GM19372 (cell line): Measurements from ENCODE around the gene BCR.

Source experiments
- ATAC-seq: cut with Tn5 transposase; IDR thresholded peaks from one replicate; pipeline ENCODE4 v1.9.1; 2021; ENCODE audit warnings: mild to moderate bottlenecking, low read depth, moderate library complexity; ENCODE audit not compliant: unreplicated experiment

BCR gene

DNA sequence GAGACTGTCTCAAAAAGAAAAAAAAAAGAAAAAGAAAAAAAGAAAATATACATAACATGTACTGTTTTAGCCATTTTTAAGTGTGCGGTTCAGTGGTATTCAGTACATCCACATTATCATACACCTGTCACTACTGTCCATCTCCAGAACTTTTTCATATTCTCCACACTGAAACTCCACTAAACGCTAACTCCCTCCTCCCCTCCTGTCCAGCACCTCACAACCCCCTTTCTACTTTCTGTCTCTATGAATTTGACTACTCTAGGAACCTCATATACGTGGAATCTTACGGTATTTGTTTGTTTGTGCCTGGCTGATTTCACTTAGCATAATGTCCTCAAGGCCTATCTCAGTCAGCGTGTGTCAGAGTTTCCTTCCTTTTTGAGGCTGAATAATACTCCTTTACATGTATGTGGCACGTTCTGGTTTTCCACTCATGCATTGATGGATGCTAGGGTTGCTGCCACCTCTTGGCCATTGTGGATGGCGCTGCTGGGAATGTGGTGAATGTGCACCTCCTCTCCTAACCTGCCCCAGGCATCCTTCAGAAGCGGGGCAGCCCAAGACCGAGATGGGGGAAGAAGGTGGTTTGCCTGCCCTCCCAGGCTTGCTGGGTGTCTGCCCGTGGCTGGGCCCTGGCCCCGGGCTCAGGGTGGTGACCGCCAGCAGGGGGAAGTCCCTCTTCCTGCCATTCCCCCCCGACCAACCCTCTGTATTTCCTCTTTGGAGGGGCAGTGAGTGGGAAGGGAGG is 60.5 kb downstream of the BCR start:
- ATAC-seq, result no peak

DNA sequence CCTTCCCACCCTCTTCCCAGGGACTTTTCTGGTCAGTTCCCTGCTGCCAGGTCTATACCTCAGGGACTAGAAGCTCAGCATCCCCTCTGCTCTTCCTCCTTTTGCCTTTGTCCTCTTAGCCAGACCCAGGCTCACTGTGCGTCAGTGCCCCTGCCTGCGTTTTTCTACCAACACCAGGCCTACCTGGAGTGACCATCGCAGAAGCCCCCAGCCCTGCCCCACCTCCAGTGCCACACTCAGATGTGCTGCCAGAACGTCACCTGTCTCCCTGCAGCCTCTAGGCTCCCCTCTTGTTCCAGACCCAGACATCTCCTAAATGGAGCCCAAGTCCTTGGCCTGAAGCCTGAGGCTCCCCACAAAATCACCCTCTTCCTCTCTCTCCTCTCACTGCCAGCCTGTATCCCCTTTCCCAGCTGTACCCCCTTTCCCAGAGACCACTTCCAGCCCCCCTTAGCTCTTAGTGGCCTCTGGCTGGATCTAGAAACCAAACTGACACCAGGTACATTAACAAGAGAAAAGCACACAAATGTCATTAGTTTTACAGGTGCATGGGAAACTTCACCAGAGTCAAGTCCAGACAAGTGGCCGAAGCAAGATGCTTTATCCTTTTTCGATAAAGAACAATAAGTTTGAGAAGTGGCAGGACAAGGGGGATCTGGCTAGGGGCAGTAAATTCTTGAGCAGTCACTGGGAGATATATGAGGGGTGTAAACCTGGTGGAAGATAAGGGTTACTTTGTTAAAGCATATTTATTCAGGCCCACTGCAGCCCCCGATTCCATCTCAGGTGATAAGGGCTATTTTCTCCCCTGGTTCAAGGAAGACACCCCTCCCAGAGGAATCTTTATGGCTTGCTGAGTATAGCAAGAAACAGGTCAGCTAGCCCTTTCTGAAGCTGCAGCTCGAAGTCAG is 61.5 kb downstream of the BCR start:
- no peak for ATAC-seq

DNA sequence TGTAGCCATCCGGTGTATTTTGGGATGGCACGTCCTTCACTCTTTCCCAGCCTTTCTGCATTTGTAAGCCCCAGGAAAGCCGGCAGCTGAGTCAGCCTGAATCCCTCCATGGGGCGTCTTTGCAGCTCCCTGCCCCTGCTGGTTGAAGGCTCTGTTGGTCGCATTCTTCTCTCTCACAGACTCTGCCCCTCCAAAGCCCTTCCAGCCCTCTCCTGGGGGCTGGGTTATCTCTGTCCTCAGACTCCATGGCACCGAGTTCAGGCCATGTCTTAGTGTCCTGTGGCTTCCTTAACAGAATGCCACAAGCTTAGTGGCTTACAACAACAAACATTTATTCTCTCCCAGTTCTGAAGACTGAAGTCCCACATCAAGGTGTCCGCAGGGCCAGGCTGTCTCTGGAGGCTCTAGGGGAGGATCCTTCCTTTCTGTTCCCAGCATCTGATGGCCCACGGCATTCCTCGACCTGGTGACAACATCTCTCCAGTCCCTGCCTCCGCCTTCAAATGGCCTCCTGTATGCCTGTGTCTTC is 62.2 kb downstream of the BCR start:
- no peak for ATAC-seq

DNA sequence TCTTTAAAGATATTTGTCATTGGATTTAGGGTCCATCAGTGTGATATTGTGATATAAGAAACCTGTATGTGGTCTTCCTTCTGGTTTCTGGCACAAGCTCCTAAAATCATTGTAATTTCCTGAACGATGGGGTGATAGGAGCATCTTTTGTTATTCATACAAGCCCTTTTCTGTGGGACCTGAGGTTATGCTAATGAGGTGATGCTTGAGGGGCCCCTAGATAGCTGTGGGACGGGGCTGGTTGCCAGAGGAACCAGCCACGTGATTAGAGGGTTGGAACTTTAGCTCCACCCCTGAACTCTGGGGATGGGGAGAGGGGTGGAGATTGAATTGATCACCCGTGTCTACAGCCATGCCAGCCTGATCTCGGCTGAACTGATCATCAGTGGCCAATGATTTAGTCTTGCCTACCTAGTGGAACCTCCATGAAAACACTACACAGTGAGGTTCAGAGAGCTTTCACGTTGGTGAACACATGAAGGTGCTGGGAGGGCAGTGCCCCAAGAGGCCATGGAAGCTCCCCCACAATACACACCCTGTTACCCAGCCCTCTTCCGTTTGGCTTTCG is 62.8 kb downstream of the BCR start:
- ATAC-seq, result no peak

DNA sequence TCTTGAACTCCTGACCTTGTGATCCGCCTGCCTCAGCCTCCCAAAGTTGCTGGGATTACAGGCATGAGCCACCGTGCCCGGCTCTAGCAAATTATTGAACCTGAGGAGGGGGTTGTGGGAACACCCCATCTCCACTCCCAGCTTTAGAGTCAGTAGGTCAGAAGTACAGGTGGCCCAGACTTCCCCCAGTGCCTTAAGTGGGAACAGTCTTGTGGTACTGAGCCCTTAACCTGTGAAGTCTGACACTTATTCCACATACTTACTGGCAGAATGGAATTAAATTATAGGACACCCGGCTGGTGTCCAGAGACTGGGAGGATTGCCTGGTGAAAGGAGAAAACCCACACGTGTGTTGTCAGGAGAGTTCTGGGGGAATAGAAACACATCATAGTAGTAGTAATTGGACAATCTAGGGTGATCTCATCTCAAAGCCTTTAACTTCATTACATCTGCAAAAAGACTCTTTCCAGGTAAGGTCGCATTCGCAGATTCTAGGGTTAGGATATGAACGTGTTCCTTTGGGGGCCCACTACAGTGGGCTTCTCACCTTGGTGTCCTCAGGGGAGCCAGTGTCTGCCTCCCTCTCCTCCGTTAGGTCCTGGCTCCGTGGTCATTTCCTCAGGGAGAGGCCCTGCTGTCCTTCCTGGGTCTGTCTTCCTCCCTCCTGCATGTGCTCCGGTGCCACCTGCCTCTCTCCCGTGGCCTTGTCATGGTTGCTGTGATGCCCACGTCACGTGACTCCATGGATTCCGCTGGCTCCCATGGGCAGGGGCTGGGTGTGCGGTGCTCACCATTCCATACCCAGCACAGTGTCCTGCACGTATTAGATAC is 63.8 kb downstream of the BCR start:
- ATAC-seq, result no peak

DNA sequence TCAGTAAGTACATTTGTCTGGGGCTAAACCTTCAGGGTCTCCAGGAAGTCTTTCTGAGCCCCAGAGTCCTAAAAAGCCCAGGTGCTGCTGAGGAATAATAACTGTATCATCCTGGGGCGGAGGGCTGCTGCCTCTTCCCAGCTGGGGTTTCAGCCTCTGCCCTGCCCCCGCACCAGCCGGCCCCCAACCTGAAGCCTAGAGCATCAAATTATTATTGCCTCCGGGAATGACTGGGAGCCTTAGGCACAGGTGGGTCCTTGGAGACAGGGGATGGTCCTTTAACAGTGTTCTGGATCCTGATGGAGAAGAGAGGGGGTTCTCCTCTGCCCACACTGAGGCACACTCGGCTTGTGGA is 64.4 kb downstream of the BCR start:
- ATAC-seq, result no peak

DNA sequence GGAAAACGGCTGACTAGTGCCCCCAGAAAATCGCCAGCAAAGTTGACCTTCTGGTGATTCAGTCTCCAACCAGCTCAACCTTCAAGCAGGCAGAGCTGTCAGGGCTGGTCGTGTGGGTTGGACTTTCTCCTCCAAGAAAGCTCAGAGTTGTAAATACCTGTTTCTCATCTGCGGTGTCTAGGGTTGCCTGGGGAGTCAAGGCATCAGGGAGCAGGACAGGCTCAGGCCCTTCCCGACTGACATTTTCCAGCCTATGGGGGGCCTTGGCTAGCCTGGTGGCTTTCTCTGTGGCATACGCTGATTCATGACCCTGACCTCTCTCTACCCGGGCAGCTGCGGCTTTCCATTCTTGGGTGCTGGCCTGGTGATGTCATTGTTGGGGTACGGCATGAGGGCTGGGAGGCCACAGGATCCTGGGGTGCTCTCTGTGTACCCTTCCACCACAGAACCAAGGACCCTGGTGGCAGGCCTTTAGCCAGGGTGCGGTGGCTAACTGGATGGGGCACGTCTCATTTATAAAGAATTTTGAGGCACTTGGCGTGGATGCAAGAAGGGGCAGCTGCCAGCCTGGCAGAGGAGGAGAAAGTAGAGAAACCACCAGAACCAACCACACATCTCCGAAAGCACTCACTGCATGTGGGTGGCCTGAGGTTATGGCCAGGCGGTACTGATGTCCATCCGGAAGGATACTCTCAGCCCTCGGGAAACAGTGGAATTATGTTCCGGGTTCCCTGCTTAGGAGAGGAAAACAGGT is 64.9 kb downstream of the BCR start:
- no peak for ATAC-seq

DNA sequence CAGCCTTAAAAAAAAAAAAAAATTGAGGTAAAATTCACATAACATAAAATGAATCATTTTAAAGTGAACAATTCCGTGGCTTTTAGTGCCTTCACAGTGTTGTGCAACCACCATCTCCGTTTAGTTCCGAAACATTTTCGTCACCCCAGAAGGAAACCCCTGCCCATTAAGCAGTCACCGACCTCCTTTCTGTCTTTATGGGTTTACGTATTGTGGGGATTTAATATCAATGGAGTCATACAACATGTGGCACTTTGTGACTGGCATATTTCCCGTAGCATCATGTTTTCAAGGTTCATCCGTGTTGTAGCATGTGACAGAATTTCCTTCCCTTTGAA is 65.5 kb downstream of the BCR start:
- ATAC-seq, result no peak

DNA sequence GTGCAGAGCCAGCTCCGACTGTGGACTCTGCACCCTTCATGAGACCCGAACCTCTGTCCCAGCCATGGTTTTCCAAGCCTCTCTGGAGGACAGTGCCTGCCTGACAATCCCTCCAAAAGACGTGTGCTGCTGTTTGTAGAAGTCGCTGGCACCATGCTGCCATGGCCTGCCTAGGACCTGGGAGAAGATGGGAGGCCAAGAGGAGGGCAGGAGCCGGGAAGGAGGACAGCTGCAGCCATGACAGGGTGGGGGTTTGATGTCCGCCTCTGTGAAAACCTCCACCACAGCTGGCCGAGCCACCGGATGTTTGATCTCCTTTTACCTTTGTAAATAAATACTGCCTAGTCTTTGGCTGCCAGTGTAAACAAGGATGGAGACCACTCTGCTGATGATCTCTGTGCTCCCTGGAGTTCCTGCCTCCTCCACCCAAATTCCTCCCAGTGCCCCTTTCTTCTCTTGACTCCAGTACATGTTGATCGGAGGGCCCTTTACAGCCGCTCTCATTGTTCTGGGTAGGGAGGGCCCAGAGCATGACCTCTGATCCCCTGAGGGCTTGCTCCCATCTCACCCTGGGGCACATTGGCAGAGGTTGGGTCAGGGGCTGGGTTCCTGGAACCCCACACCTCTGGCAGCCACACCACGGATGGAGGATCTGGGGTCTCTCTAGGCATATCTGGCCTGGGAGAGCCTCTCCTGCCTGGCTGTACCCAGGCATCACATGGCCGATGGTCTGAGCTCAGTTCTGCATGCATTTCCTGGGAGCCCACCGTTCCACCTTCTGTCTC is 66.9 kb downstream of the BCR start:
- no peak for ATAC-seq

DNA sequence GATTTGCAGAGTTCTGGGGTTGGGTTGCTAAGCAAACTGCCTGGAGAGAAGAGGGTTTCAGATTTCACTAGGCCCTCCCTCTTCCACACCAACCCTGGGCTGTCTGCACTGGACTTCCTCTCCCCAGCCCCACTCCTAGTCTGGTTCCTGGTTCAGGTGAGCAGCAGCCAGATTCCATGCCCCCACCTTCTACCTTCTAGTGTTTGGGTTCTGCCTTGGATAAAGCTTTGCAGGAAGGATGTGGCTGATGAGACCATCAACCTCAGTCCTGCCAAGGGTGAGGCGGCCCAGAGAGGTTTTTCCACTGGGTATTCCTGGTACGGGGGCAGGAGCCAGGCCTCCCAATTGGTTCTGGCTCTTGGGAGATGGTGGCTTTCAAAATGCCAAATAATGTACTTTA is 68.3 kb downstream of the BCR start:
- ATAC-seq, result no peak

DNA sequence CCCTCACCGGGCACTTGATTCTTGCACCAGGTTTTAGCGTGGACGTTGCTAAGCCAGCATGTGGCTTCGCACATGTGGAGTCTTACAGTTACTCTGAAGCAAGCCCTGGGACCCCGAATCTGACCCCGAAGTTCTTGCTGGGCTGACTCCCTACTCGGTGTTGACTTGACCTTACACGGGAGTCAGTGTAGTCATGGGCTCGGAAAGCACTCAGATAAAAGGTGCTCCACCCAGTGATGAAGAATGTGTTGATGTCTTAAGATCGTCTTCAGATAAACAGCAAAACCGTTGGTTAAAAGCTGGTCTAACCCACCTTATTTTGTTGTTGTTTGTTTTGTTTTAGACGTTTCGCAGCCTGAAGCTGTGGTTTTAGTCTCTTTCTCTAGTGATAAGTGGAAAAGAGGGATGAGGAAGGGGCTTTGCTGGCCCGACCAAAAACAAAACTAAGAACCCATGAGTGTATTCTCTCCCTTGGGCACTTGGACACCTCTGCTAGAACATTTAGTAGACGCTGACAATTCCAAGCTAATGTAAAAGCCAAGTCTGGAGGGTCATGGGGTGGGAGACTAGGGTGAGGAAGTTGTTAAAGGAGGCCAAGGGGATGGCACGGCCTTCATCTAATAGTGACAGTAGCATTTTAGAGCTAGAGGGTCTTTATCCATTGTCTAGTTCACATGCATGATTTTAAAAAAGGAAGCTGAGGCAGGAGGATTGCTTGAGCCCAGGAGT is 69.9 kb downstream of the BCR start:
- no peak for ATAC-seq

DNA sequence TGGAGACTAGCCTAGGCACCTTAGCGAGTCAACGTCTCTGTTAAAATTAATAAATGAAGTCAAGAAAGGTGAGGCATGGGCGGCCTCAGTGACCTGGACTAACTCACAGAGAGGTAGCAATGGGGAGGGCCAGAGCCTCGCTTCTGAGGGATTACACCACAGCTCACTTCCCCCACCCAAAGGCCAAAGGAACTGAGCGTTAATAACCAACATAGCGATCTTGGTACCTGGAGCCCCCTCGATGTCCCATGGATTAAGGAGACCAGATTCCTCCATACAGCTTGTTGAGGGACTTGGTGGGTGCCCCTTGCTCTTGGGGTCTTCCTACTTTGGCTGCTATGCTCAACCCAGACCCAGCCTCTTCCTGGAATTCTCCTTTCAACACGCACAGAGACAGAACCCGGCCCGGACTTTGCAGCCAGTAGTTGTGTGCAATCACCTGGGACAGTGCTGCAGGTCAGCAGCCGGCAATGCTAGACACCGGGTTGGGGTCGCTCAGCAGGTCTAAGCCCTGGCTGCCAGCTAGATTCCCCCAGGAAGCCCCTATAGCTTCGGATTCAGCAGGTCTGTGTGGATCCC is 70.6 kb downstream of the BCR start:
- ATAC-seq, result no peak

DNA sequence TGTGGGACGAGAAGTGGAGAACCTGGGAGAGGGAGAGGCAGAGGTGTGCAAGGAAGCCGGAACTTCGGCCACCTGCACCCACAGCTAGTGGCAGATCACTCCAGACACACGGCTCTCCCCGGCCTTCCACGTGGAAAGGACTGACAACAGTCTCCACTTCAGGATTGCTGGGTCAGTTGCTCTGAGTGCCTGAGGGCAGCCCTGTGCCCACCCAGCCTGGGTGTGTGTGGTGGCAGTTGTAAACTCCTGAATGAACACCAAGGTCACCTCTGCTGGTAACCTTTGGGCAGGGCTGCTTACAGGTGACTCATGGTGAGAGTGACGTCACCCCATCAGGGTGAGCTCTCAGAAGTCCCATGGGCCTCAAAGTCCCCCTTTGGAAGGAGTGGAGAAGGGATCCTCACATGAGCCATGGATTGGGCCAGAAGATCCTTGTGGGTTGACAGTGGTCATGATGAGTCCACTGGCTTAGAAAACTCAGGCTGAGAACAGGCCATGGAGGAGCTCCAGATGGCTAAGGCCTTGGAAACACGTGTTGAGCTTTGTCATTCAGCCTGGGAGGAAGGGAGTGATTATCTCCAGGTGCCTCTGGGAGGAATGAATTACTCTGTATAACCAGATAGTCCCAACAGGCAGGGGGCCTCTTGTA is 71.3 kb downstream of the BCR start:
- ATAC-seq, result no peak

DNA sequence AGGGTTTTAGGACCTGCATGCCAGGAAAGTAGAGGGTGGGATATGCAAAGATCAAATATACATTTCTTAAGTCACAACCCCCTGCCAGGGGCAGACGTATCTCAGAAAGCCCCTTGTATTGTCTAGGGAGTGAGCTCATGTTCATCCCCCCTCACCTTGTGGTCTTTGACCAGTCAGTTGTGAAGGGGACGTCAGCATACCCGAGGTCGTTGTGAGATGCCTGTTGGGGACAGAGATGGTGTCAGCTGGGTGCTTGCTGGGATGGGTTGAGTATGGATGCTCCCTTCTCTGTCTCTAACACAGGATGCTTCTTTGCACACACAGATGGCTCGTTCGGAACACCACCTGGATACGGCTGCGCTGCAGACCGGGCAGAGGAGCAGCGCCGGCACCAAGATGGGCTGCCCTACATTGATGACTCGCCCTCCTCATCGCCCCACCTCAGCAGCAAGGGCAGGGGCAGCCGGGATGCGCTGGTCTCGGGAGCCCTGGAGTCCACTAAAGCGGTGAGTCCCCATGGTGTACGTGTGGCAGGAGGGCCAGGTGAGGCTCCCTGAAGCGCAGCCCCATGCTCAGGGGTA is 73.3 kb downstream of the BCR start:
- ATAC-seq, result no peak

DNA sequence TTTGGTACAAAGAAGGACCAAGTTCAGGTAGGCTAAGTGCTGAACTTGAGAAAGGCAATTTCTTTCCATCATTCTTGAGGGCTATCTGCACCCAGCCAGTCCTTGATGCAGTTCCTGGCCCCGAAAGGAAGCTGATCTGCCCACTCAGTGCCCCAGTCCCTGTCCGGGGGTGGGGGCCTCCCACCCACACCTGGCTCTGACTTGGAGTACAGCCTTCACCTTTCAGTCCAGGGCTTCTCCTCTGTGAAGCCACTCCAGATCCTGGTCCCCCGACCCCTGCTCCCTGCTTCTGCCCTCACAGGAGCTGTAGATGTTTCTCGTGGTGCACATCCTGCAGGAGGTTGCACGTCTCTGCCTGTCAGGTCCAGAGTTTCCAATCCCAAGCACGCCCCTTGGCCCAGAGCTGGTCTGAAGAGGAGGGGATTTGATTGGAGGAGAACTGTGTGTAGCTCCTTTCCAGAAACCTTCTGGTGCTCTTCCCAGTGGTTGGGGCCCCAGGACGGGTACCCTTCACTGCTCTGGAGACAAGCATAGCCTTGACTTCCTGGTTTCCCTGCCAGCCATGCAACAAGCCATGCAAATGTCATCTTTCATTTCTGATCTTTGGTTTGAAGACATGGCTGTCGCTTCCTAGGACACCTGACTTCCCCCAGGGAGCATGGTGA is 75.3 kb downstream of the BCR start:
- ATAC-seq, result no peak

DNA sequence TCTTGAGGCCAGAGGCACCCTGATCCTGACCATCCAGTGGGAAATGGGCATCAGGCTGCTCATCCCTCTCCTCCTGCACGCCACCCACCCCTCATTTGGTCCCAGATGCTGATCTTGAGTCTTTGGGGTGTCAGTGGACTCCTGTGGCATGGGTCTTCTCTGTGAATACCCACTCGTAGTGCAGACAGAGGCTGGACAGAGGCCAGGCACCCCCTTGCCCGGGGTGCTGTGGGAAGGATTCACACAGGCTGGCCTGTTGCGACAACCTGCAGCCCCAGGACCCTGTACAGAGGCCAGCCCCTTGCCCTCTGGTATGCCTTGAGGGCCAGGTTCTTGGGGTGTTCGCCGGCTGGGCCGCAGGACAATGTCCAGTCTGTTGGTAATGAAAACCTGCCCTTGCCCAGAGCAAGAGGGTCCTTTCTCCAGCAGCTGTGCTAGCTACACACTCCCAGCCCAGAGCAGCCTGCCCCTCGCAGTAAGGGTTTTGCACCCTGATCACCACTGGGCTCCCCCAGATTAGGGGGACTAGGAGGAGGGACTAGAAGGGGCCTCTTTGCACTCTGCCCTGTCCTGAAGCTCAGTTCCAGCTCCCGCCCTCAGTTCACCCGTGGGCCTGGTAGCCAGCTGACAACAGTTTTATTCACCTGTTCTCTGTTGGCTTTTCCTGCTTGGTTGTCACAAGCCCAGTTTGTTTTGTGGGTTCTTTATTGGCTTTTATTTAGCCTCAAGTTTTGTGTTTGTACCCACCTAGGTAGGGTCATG is 76.0 kb downstream of the BCR start:
- ATAC-seq, result no peak
